ENCODE data around the gene ARHGAP6.

The ARHGAP6 gene

GRCh38 chrX:11451151-11451550 lies 214.6 kb downstream of the ARHGAP6 start:
- no peak for DNase-seq

GRCh38 chrX:11450354-11450753 lies 215.4 kb downstream of the ARHGAP6 start:
- no peak for DNase-seq

- DNase-seq = no peak
Measured at GRCh38 chrX:11449613-11450012, 216.1 kb downstream of the ARHGAP6 start.

GRCh38 chrX:11447418-11447817 lies 218.3 kb downstream of the ARHGAP6 start:
- DNase-seq = no peak

- DNase-seq = no peak
Measured at GRCh38 chrX:11446949-11447348, 218.8 kb downstream of the ARHGAP6 start.

GRCh38 chrX:11446336-11446735 lies 219.4 kb downstream of the ARHGAP6 start:
- peak; percentile 33 for DNase-seq

GRCh38 chrX:11445540-11445939 lies 220.2 kb downstream of the ARHGAP6 start:
- DNase-seq = no peak

- no peak for DNase-seq
Measured at GRCh38 chrX:11444052-11444451, 221.7 kb downstream of the ARHGAP6 start.

- DNase-seq = no peak
Measured at GRCh38 chrX:11439846-11440245, 225.9 kb downstream of the ARHGAP6 start.

GRCh38 chrX:11438767-11439166 lies 227.0 kb downstream of the ARHGAP6 start:
- no peak for DNase-seq

GRCh38 chrX:11438380-11438723 lies 227.4 kb downstream of the ARHGAP6 start:
- no peak for DNase-seq

GRCh38 chrX:11437642-11438379 lies 227.9 kb downstream of the ARHGAP6 start:
- DNase-seq = peak; percentile 33

- DNase-seq = no peak
Measured at GRCh38 chrX:11435568-11435967, 230.2 kb downstream of the ARHGAP6 start.

- DNase-seq = no peak
Measured at GRCh38 chrX:11434607-11435006, 231.1 kb downstream of the ARHGAP6 start.

- no peak for DNase-seq
Measured at GRCh38 chrX:11431786-11432185, 233.9 kb downstream of the ARHGAP6 start.

GRCh38 chrX:11430271-11430670 lies 235.4 kb downstream of the ARHGAP6 start:
- no peak for DNase-seq

GRCh38 chrX:11429538-11430085 lies 236.1 kb downstream of the ARHGAP6 start:
- no peak for DNase-seq

- no peak for DNase-seq
Measured at GRCh38 chrX:11427453-11428071, 238.2 kb downstream of the ARHGAP6 start.

- DNase-seq = no peak
Measured at GRCh38 chrX:11426712-11427452, 238.8 kb downstream of the ARHGAP6 start.

GRCh38 chrX:11424903-11425674 lies 240.6 kb downstream of the ARHGAP6 start:
- DNase-seq = no peak

GRCh38 chrX:11423949-11424348 lies 241.8 kb downstream of the ARHGAP6 start:
- no peak for DNase-seq

- DNase-seq = peak; percentile 33
Measured at GRCh38 chrX:11423362-11423818, 242.3 kb downstream of the ARHGAP6 start.

- DNase-seq = no peak
Measured at GRCh38 chrX:11422525-11422857, 243.2 kb downstream of the ARHGAP6 start.
